GM10266 (cell line): Measurements from ENCODE around the gene STK32B.

Experiments used
- DNase-seq: peaks from one replicate; pipeline ENCODE4 v3.0.0; 2012; ENCODE audit errors: extremely low spot score
- TF ChIP-seq, protein P1 (sequence below): IDR thresholded peaks from 2 replicates; pipeline ENCODE4 v1.5.1; 2012; ENCODE audit warnings: mild to moderate bottlenecking, low read depth; ENCODE audit not compliant: control insufficient read depth, insufficient read depth; ENCODE audit errors: missing control alignments

The STK32B gene

GRCh38 chr4:5217421-5217820 is 166.1 kb downstream of the STK32B start:
- DNase-seq = no peak
- TF ChIP-seq, protein P1, sequence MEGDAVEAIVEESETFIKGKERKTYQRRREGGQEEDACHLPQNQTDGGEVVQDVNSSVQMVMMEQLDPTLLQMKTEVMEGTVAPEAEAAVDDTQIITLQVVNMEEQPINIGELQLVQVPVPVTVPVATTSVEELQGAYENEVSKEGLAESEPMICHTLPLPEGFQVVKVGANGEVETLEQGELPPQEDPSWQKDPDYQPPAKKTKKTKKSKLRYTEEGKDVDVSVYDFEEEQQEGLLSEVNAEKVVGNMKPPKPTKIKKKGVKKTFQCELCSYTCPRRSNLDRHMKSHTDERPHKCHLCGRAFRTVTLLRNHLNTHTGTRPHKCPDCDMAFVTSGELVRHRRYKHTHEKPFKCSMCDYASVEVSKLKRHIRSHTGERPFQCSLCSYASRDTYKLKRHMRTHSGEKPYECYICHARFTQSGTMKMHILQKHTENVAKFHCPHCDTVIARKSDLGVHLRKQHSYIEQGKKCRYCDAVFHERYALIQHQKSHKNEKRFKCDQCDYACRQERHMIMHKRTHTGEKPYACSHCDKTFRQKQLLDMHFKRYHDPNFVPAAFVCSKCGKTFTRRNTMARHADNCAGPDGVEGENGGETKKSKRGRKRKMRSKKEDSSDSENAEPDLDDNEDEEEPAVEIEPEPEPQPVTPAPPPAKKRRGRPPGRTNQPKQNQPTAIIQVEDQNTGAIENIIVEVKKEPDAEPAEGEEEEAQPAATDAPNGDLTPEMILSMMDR = no peak

DNA sequence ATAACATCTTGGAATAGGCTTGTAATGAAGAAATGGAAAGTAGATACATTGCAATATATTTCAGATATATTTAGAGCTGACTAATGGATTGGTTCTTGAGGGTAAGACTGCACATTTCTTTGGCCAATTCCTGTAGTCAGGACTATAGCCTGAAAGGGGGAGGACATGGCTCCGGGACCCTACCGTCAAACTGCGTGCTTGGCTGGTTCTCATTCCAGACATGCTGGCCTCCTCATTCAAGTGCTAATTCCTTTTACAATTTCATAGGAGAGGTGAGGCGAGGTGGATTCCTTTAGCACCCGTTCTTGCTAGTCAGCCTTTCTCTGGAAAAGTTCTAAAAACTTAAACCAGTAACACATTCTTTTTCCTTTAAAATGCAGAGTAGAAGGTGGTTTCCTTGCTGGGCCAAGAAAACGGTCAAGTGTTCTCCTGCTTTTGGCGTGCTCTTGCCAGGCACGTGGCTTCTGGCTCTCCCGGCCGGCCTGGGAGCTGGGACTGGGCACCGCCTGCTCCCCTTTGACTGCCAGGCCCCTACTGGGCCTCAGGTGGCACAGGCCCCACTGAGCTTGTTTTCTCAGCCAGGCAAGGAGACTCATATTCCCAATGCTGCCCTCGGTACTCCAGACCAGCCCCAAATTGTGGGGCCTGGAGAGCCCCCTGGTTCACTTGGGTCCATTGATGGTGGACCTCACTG is 167.2 kb downstream of the STK32B start:
- TF ChIP-seq, protein P1 = no peak

GRCh38 chr4:5220028-5220427 is 168.7 kb downstream of the STK32B start:
- TF ChIP-seq, protein P1 = no peak
- no peak for DNase-seq

More for the DNA sequence above, 167.2 kb downstream of the STK32B start:
- no peak for DNase-seq

DNA sequence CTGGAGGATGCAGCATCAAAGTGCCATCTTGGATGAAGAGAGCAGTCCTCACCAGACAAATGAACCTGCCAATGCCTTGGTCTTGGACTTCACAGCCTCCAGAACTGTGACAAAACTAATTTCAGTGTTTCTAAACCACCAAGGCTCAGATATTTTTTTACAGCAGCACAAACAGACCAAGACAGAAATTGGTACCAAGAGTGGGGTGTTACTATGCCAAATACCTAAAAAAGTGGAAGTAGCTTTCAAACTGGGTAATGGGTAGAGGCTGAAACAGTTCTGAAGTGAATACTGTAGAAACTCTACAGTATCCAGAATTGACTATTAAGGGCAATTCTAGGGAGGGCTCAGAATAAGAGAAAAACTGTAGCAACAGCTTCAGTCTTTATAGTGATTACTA is 170.8 kb downstream of the STK32B start:
- DNase-seq = no peak
- TF ChIP-seq, protein P1 = no peak

GRCh38 chr4:5222951-5223350 is 171.7 kb downstream of the STK32B start:
- no peak for DNase-seq
- TF ChIP-seq, protein P1 = no peak

DNA sequence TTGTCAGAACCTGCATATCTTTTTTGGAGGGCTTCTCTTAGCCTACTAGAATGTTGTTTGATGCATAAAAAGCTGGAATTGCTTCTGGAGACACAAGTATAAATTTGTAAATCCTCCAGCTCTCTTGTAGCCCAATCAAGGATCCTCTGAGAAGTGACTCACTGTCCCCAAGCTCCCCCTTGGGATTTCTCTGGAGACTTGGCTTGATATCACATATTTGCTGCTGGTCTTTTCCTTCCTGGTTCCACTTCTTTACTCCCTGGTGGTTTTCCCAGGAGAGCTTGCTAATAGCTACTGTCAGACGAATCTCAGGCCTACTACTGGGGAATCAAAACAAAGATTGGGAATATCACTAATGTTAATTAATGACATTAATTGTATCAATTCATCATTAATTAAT is 173.1 kb downstream of the STK32B start:
- TF ChIP-seq, protein P1 = no peak
- no peak for DNase-seq

DNA sequence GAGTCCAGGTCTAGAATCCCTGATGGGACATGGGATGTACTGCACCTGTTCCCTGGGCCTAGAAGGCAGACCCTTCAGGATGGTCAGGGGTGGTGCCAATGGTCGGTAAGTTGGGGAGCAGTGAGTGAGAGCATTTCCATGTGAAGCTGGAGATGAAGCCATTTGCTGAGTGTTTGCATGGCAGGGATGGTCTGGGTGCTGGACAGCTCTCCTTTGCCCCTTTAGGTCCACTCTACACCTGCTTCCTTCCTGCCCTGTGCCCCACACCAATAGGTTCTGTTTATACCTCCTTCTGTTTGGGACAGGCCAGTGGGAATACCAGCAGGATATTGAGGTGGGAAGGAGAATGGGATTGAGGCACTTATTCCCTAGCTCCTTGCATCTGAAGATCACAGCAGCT is 181.3 kb downstream of the STK32B start:
- no peak for DNase-seq
- TF ChIP-seq, protein P1 = no peak
